BJ (cell line): ENCODE data around the gene CAMK1. TPM values are rescaled to one million over a fixed set of nuclear protein-coding genes. Genes with fewer than 3 reads are reported as not detected.

Experiments used
- CTCF ChIA-PET: fragments of 350-600 bp; formaldehyde crosslinking; extraction: SDS; loops from one replicate; lab custom pipeline; 2021; ENCODE audit warnings: antibody characterized with exemption, inconsistent platforms; lab: Yijun Ruan, JAX
- POLR2A ChIA-PET: fragments of 300-600 bp; sonication (Branson Sonifier 250); formaldehyde crosslinking; extraction: SDS; loops from one replicate; lab custom pipeline; 2021; ENCODE audit warnings: antibody characterized with exemption; lab: Charles Lee
- DNase-seq: peaks from one replicate; pipeline ENCODE4 v3.0.0-alpha.2; 2011; ENCODE audit warnings: low read depth
- H3K27me3 ChIP-seq: 2 replicates; pipeline ENCODE4 v1.6.0; 2011; ENCODE audit warnings: low read length; ENCODE audit not compliant: control insufficient read depth, insufficient read depth
- H3K36me3 ChIP-seq: 2 replicates; pipeline ENCODE4 v1.5.1; 2011; ENCODE audit warnings: low read length; ENCODE audit not compliant: control insufficient read depth, insufficient read depth
- H3K4me3 ChIP-seq: 2 replicates; pipeline ENCODE4 v1.5.1; 2011; ENCODE audit warnings: low read depth, mild to moderate bottlenecking, control low read depth, low read length
- polyA plus RNA-seq: library from polyadenylated mRNA; depleted of rRNA; stranded (reverse); fragments of >200 nt; gene quantifications from 2 replicates; pipeline ENCODE4 v1.2.3, GENCODE V29; 2011
- TF ChIP-seq, protein P1 (sequence below): IDR thresholded peaks from 2 replicates; pipeline ENCODE4 v1.5.1; 2011; ENCODE audit warnings: low read depth, mild to moderate bottlenecking, control low read depth, inconsistent platforms, low read length, moderate library complexity; ENCODE audit not compliant: insufficient read depth

Gene CAMK1
- polyA plus RNA-seq, 1 experiment: 32.6 TPM

DNA sequence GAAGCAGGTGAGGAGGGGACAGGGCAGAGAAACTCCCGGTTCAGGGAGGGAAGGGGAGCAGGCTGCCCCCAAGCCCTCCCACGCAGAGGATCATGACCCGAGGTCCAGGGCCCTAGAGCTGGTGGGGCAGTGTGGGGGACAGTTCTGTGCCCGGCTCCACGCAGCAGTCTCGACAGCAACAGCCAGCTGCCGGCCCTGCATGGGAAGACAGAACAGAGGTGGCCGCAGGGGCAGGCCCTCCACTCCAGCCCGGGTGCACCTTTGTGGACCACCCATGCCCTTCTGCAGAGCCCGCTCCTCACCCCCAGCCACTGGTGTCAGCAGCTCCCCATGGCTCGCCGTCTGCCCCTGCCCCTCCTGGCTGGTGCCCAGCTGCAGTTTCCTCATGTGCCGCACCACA is 12.3 kb downstream of the CAMK1 start:
- ChIA-PET POLR2A (no interaction called here), CTCF (no interaction called here)
- Histone ChIP-seq H3K27me3 (no peaks in the 10 kb centered on the region), H3K36me3 (peaks cover 19% of the 10 kb centered on the region), H3K4me3 (no peak overlapping the region)
- DNase-seq: no peak
- TF ChIP-seq, protein P1, sequence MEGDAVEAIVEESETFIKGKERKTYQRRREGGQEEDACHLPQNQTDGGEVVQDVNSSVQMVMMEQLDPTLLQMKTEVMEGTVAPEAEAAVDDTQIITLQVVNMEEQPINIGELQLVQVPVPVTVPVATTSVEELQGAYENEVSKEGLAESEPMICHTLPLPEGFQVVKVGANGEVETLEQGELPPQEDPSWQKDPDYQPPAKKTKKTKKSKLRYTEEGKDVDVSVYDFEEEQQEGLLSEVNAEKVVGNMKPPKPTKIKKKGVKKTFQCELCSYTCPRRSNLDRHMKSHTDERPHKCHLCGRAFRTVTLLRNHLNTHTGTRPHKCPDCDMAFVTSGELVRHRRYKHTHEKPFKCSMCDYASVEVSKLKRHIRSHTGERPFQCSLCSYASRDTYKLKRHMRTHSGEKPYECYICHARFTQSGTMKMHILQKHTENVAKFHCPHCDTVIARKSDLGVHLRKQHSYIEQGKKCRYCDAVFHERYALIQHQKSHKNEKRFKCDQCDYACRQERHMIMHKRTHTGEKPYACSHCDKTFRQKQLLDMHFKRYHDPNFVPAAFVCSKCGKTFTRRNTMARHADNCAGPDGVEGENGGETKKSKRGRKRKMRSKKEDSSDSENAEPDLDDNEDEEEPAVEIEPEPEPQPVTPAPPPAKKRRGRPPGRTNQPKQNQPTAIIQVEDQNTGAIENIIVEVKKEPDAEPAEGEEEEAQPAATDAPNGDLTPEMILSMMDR: no peak

DNA sequence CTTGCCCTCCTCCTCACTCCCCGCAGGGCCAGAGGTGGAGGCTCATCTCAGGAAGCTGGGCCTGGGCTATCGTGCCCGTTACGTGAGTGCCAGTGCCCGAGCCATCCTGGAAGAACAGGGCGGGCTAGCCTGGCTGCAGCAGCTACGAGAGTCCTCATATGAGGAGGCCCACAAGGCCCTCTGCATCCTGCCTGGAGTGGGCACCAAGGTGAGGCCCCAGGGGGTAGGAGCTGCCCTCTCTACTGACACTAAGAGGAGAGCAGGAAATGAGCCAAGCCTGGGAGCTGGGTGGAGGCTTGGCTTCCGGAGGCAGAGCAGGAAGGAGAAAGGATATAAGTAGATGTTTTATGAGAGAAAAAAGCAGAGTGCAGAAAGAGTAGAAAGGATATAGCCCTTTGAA is 15.1 kb downstream of the CAMK1 start:
- CTCF ChIA-PET: no interaction called here

DNA sequence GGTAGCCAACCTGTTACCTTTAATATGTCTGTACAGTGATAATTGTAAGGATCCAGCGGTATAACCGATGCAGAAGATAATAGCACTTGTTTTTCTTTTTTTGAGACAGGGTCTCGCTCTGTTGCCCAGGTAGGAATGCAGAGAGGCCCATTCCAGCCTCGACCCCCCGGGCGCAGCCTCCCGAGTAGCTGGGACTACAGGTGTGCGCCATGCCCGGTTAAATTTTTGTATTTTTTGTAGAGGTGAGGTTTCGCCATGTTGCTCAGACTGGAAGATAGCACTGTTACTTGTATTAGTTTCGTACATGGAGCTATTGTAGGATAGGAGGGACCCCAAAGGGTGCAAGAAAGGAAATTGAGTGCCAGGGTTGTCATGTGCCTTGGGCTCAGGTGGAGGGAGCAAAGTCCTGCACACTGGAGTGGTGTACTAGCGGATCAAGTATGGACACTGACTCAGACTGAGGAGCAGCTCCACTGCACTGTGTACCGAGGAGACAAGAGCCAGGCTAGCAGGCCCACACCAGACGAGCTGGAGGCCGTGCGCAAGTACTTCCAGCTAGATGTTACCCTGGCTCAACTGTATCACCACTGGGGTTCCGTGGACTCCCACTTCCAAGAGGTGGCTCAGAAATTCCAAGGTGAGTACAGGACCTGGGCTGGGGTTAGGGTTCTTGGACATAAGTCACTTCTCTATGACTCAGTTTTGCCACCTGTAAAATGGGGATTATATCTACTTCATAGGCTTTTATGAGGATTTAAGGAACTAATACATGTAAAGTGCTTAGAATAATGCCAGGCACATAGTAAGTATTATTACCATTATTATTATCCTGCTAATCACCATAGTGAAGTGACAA is 19.0 kb downstream of the CAMK1 start:
- Histone ChIP-seq H3K27me3 (no peaks in the 10 kb centered on the region), H3K36me3 (peaks cover 23% of the 10 kb centered on the region), H3K4me3 (peak overlapping the region; percentile 67)
- DNase-seq: no peak
- TF ChIP-seq, protein P1: no peak
- CTCF ChIA-PET: interaction anchor here (0.6 to 1.0 kb wide), 2 partner anchors 13 to 441 kb away, joined by 3 read pairs; no protein-coding TSS in a partner anchor
- POLR2A ChIA-PET: no interaction called here

More for the DNA sequence above, 15.1 kb downstream of the CAMK1 start:
- DNase-seq: no peak
- POLR2A ChIA-PET: interaction anchor here (0.6 kb wide), 1 partner anchor 518 kb away, joined by 4 read pairs; no protein-coding TSS in a partner anchor
- H3K27me3 ChIP-seq: no peaks in the 10 kb centered on the region
- TF ChIP-seq, protein P1: no peak
- H3K36me3 ChIP-seq: peaks cover 17% of the 10 kb centered on the region
- H3K4me3 ChIP-seq: no peak overlapping the region

DNA sequence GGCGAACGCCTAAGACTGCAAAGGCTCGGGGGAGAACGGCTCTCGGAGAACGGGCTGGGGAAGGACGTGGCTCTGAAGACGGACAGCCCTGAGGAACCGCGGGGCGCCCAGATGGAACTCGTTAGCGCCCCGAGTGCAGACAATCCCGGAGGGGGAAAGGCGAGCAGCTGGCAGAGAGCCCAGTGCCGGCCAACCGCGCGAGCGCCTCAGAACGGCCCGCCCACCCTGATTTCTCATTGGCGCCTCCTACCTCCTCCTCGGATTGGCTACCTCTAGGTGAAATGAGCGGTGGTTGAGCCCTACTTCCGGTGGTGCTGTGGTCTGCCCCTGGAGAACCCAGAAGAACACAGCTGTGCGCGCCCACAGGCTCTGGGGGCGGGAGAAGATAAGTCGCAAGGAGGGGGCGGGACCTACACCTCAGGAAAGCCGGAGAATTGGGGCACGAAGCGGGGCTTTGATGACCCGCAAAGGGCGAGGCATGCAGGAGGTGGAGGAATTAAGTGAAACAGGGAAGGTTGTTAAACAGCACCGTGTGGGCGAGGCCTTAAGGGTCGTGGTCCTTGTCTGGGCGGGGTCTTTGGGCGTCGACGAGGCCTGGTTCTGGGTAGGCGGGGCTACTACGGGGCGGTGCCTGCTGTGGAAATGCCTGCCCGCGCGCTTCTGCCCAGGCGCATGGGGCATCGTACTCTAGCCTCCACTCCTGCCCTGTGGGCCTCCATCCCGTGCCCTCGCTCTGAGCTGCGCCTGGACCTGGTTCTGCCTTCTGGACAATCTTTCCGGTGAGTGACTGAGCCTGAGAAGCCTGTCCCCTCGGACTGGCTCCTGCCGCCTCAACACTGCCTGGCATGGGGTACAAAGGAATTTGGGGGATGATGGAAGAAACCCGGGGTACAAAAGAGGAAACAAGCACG is 19.8 kb downstream of the CAMK1 start, which contains the start of gene OGG1:
Gene OGG1, plus strand, starts transcription at position 308 of the 911 bp plus-strand sequence. Its CDS starts 335 bp downstream, at position 643.
- Histone ChIP-seq H3K27me3 (no peaks in the 10 kb centered on the region), H3K4me3 (peak within 1 kb of the TSS; percentile 67), H3K36me3 (peaks cover 29% of the 10 kb centered on the region)
- TF ChIP-seq, protein P1: no peak
- peak; percentile 92 for DNase-seq
- POLR2A ChIA-PET: interaction anchor here (0.7 kb wide), 2 partner anchors 16 to 81 kb away, joined by 3 to 4 read pairs; no protein-coding TSS in a partner anchor
- CTCF ChIA-PET: interaction anchor here (0.6 to 1.2 kb wide), 4 partner anchors 13 to 442 kb away, joined by 3 to 5 read pairs (median 3); no protein-coding TSS in a partner anchor

DNA sequence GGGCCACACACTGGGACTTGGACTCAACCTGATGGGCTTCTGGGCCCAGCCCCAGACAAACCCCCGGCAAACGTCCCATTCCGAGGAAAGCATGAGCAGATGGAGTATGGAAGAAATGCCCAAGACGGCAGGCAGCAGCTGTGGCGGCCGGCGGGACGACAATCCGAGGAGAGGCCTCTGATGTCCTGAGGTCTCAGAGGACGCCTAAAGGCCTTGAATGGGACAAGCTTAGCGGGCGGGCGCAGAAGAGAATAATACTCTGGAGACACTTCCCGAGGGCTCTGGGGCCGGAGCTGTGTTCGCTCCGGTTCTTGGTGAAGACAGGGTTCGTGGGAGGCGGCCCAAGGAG is 20.5 kb downstream of the CAMK1 start:
- ChIA-PET CTCF (interaction anchor here (0.7 to 1.2 kb wide), 3 partner anchors 14 to 33 kb away, joined by 3 to 5 read pairs (median 3); no protein-coding TSS in a partner anchor), POLR2A (interaction anchor here (0.7 kb wide), 2 partner anchors 15 to 80 kb away, joined by 3 to 4 read pairs; no protein-coding TSS in a partner anchor)
- TF ChIP-seq, protein P1: no peak
- Histone ChIP-seq H3K4me3 (peak overlapping the region; percentile 33), H3K36me3 (peaks cover 32% of the 10 kb centered on the region), H3K27me3 (no peaks in the 10 kb centered on the region)
- DNase-seq: no peak
